NOMO-1 treated with dmso at 0.1 percent for 144 hours (cell line): ENCODE results near the gene SLC26A2.
A peak's percentile ranks its signal among the peaks of the same experiment; 100 is the strongest.
"Not testable (repeated sequence)": the region's sequence is repeated elsewhere in the genome, so short reads cannot be mapped to it uniquely, and the experiment has no call there.

Experiments used
- DNase-seq: peaks from one replicate; lab custom pipeline; 2025; ENCODE audit not compliant: unreplicated experiment; lab: John Stamatoyannopoulos, UW

The SLC26A2 gene

GRCh38 chr5:149936700-149937091 is 23.9 kb upstream of the SLC26A2 start:
- no peak for DNase-seq

- no peak for DNase-seq
These were observed 22.9 kb upstream of the SLC26A2 start for GRCh38 chr5:149937610-149938009.

- no peak for DNase-seq
These were observed 22.3 kb upstream of the SLC26A2 start for GRCh38 chr5:149938279-149938678.

- DNase-seq, result peak; percentile 12
These were observed 21.7 kb upstream of the SLC26A2 start for GRCh38 chr5:149938791-149939358.

GRCh38 chr5:149939546-149939945 is 21.0 kb upstream of the SLC26A2 start:
- no peak for DNase-seq

GRCh38 chr5:149940077-149940574 is 20.4 kb upstream of the SLC26A2 start:
- DNase-seq, result peak; percentile 81

GRCh38 chr5:149940941-149941644 is 19.5 kb upstream of the SLC26A2 start:
- DNase-seq, result no peak

GRCh38 chr5:149941795-149942194 is 18.8 kb upstream of the SLC26A2 start:
- no peak for DNase-seq

GRCh38 chr5:149942199-149942598 is 18.4 kb upstream of the SLC26A2 start:
- DNase-seq, result no peak

GRCh38 chr5:149942741-149943169 is 17.8 kb upstream of the SLC26A2 start:
- not testable (repeated sequence) for DNase-seq

- DNase-seq, result not testable (repeated sequence)
These were observed 17.2 kb upstream of the SLC26A2 start for GRCh38 chr5:149943177-149943949.

GRCh38 chr5:149944666-149945065 is 15.9 kb upstream of the SLC26A2 start, which contains the start of gene PDE6A:
Gene PDE6A, minus strand, starts transcription at chr5:149944793. Its CDS starts 120 bp downstream, at chr5:149944673.
- no peak for DNase-seq

- no peak for DNase-seq
These were observed 14.4 kb upstream of the SLC26A2 start for GRCh38 chr5:149946118-149946517.

- DNase-seq, result peak; percentile 23
These were observed 11.6 kb upstream of the SLC26A2 start for GRCh38 chr5:149948993-149949392.

- DNase-seq, result no peak
These were observed 9.3 kb upstream of the SLC26A2 start for GRCh38 chr5:149951138-149951749.

GRCh38 chr5:149953436-149954121 is 7.0 kb upstream of the SLC26A2 start:
- no peak for DNase-seq

- DNase-seq, result no peak
These were observed 5.8 kb upstream of the SLC26A2 start for GRCh38 chr5:149954798-149955197.

GRCh38 chr5:149956685-149957084 is 3.9 kb upstream of the SLC26A2 start:
- no peak for DNase-seq

- no peak for DNase-seq
These were observed 2.7 kb upstream of the SLC26A2 start for GRCh38 chr5:149957855-149958254.

GRCh38 chr5:149959406-149960236 is 937 bp upstream of the SLC26A2 start:
- DNase-seq, result peak; percentile 27
